Ishikawa (cell line): ENCODE data around the gene SPAG9.
A peak's percentile ranks its signal among the peaks of the same experiment; 100 is the strongest.

Experiments
- CREB1 ChIP-seq: IDR thresholded peaks from 2 replicates; pipeline ENCODE4 v1.6.1; 2012; ENCODE audit warnings: low read depth
- EGR1 ChIP-seq: IDR thresholded peaks from 2 replicates; pipeline ENCODE4 v1.6.1; 2012
- EP300 ChIP-seq: IDR thresholded peaks from 2 replicates; pipeline ENCODE4 v1.6.1; 2012; ENCODE audit warnings: borderline replicate concordance
- MAX ChIP-seq: IDR thresholded peaks from 2 replicates; pipeline ENCODE4 v1.6.1; 2012
- NFIC ChIP-seq: IDR thresholded peaks from 2 replicates; pipeline ENCODE4 v1.6.1; 2012
- RAD21 ChIP-seq: IDR thresholded peaks from 2 replicates; pipeline ENCODE4 v1.6.1; 2012; ENCODE audit warnings: low read depth
- REST ChIP-seq: IDR thresholded peaks from 2 replicates; pipeline ENCODE4 v1.6.1; 2012; ENCODE audit warnings: low read depth, mild to moderate bottlenecking
- TAF1 ChIP-seq: IDR thresholded peaks from 2 replicates; pipeline ENCODE4 v1.6.1; 2012; ENCODE audit warnings: low read depth, mild to moderate bottlenecking
- TCF12 ChIP-seq: IDR thresholded peaks from 2 replicates; pipeline ENCODE4 v1.6.1; 2012; ENCODE audit warnings: low read depth
- TEAD4 ChIP-seq: IDR thresholded peaks from 2 replicates; pipeline ENCODE4 v1.6.1; 2012
- USF1 ChIP-seq: IDR thresholded peaks from 2 replicates; pipeline ENCODE4 v1.6.1; 2012
- YY1 ChIP-seq: IDR thresholded peaks from 2 replicates; pipeline ENCODE4 v1.6.1; 2012; ENCODE audit warnings: low read depth

GRCh38 chr17:50956750-50957523 is 163.7 kb downstream of the SPAG9 start:
- TF ChIP-seq REST (no peak), NFIC (peak; percentile 32; the same call in 1 of the 2 replicates), TEAD4 (no peak), USF1 (no peak), TAF1 (no peak), YY1 (no peak), EP300 (no peak), CREB1 (no peak), MAX (no peak), EGR1 (no peak), RAD21 (peak; percentile 77), TCF12 (no peak)
